Activated CD4-positive, alpha-beta T cell treated with anti-CD3 and anti-CD28 coated beads, Interleukin-2, amount 50 U/mL, for 48 hours (primary cell): ENCODE measurements around the gene PPP2R2B.

Source experiments
- DNase-seq, 2 experiments: peaks; one replicate each; pipeline ENCODE4 v3.0.0-alpha.2; 2020

The PPP2R2B gene

DNA sequence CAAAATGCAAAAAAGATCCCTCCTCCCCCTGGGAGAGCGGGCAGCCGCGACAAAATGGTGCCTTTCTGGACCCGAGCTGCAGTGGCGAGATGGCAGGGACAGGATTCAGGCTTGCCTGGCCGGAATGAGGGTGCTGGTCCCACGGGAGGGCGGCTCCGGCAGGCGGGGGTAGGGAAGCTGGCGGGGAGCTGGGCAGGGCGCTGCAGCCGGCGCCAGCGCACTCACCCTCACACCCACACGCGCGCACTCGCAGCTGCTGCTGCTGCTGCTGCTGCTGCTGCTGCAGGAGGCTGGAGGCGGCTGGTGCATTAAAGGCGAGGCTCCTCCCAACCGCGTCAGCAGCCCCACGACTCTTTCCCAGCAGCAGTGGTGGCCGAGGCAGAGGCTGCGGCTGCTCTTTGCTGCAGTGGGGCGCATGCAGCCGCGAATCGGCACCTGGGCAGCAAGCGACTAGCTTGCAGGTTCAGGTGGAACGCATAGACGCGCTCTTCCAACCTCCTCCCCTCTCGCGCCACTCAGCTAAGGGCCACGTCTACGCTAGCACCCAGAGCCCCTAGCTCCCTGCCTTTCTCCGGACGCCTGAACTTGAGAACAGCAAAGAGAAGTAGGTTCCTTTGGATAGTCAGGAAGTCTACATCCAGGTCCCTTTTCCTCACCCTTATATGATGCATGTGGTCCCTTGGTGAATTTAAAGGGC, at the start of gene PPP2R2B:
Gene PPP2R2B (minus strand): TSS at position 282 of the 697 bp plus-strand sequence.
- DNase-seq, result peak; percentile 54 to 65

- DNase-seq, result no peak
Observed at GRCh38 chr5:146924132-146924531, 45.6 kb upstream of the PPP2R2B start.

DNA sequence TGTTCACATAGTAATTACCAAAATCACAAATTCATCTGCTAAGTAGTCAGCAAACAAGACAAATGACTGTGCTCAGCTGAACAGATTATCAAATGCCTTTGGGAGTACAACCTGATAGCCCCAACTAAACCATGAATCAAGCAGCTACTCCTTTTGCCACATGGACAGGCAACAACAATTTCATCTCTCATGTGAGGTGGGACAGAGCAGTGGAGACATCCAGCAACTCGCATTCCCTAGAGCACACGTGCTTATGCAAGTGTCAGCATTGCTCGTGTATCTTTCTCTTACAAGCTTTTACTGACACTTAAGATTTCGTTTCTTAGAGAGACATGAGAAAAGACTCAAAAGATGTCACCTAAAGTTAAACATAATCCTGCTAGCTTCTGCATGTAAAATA, 42.7 kb upstream of the PPP2R2B start:
- no peak for DNase-seq

DNA sequence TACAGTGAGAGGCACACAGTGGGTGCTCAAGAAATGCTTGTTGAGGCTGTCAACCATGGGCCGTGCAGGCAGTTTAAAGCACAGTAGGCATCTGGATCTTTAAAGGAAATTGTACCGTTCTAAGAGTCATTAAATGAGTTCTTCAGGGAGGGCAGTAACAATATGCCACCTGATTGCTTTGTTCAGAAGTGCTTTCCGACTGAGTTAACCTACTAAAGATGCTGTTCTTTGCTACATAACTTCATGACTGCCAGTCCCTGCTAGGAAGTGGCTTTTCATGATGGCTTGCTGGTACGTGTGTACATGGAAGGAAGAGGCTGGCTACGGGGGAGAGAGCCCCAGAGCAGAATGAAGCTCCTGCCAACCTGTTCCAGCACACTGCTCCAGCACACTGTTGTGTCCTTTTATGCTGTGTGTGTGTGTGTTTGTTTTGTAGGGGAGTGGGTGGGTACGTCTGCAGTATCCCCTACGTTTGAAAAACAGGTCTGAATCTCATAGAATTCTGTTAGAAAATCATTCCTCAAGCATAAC, 41.9 kb upstream of the PPP2R2B start:
- DNase-seq, result no peak

GRCh38 chr5:146919304-146919703, 40.7 kb upstream of the PPP2R2B start:
- no peak for DNase-seq

- no peak for DNase-seq
Observed at GRCh38 chr5:146917931-146918330, 39.4 kb upstream of the PPP2R2B start.

DNA sequence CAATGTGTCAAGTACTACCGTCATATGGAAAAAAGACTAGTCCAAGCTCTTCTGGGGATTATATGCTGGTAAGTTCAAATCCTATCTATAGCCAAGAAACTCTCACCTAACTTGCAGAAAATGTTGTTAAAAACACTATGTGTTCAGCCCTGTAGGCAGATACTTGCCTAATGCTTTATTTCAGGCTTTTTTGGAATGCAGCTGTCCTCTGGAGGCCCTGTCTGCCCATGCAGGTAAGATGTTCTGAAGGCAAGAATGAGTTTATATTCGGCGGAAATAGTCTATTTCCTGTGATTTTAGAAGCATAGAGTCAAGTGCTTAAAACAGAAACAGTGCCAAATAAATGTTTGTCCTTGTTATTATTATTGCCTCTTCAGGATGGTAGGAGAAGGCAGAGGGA, 34.3 kb upstream of the PPP2R2B start:
- no peak for DNase-seq

DNA sequence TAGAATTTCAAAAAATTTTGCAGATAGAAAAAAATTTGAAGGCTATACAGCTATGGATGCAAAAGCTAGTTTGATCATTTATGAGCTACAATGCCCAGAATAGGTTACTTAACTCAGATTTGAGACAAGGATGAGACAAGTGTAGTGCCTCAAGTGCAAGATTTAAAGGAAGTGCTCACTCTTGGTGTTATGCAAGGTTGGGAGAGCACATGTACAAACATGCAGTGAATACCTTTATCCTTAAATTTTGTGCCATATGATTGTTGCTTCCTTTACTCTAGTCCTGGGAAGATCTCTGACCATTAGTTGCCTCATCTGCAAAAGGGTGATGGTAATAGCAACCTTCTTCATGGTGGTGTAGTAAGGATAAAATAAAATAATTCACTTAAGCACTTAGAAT, 31.7 kb upstream of the PPP2R2B start:
- no peak for DNase-seq

- no peak for DNase-seq
Observed at GRCh38 chr5:146909255-146910068, 30.9 kb upstream of the PPP2R2B start.

GRCh38 chr5:146906803-146907202, 28.2 kb upstream of the PPP2R2B start:
- no peak for DNase-seq

- no peak for DNase-seq
Observed at GRCh38 chr5:146904890-146905289, 26.3 kb upstream of the PPP2R2B start.

DNA sequence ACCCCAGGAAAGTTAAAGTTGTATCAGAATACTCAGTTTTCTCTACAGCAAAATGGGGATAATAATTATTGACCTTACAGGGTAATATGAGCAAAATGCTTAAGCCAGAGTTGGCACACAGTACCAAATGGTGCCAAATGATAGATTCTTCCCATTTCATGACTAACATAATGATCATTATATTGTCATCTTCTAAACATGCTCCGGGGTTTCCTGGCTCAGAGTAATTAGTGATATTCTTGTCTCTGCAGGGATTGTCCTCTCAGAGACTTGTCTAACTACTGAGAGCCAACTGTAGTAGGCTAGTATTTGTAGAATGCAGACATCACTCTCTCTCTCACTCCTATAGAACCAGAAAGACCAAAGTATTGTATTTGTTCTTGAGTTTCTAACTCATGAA, 25.2 kb upstream of the PPP2R2B start:
- DNase-seq, result no peak

- DNase-seq, result no peak
Observed at GRCh38 chr5:146902471-146902870, 23.9 kb upstream of the PPP2R2B start.

GRCh38 chr5:146897061-146897460, 18.5 kb upstream of the PPP2R2B start:
- DNase-seq, result no peak

GRCh38 chr5:146894753-146895521, 16.4 kb upstream of the PPP2R2B start:
- DNase-seq, result no peak

- DNase-seq, result no peak
Observed at GRCh38 chr5:146893991-146894390, 15.4 kb upstream of the PPP2R2B start.

DNA sequence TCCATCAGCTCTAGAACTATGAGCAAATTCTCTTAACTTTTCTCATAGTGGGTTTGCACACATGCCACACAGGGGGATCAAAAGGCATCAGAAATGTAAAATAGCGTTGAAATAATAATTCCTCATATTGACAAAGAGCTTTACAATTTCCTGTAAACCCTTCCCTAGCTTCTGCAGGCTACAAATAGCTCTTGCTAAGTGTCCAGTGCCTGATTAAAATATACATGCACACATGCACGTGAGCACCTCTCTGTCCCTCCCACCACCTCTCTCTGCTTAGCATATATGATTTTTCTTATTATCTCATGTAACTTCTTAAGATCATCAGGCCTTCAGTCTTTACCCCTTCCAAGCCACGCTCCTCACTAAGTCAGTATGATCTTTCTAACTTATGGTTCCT, 13.7 kb upstream of the PPP2R2B start:
- DNase-seq, result no peak

DNA sequence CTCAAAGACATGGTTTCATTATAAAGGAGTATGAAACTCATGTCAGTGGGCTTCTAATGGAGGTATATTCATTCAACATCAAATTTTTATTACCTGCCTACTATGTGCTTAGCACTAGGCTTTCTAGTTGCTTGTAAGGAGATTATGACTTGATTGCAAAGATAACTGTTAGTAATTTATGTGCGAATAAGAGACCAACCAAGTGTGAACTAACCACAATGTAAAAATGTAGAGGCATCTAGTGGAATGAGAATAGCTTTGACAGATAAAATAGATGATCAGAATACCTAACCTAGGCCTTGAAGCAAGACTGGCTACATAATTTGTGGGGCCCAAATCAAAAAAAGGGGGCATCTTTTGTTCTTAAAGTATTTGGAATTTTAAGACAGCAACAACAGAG, 13.0 kb upstream of the PPP2R2B start:
- no peak for DNase-seq

DNA sequence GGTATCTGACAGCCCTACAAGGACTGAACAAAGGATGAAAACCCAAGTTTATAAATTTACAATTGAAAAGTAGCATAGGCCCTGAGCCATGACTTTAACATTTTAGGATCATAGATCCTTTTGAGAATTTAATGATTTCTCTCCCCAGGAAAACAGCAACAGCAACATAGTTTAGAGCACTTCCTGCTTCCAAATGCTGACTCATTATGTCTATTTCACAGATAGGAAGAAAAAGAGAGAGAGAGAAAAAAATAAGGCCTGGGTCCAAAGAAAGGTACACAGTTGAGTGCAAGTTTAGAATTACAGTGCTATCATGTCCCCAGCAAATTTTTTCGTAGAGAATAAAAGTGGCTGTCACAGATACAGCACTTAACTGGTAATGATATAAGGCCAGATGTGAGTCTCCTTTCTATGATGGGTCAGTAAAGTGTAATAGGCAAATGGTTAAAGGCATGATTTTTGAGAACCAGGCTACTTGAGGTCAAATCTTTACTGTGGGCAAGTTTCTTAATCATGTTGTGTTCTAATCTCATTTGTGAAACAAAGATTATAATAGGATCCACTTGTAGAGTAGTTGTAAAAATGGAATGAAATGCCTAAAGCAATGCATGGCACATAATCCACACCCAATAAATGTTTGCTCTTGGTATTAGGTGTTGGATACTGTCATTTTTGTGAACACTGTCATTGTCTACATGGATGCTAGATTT, 12.3 kb upstream of the PPP2R2B start:
- no peak for DNase-seq

DNA sequence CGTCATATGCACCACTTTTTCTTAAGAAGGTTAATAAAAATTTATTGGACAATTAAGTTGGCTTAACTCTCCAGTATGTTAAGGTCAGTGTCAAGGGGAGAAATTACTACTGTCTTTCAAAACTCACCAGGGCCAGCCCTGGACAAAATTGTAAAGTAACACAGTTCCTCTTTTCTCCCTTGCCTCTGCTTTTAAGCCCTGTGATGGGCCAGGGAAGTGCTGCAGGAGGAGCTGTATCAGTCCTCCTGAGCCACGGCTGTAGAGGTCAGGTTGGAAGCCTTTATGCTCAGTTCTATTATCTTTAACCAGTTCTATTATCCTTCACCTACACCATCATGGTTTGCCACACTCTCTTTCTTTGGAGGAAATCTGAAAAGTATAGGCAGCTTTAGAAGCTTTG, 11.5 kb upstream of the PPP2R2B start:
- no peak for DNase-seq

DNA sequence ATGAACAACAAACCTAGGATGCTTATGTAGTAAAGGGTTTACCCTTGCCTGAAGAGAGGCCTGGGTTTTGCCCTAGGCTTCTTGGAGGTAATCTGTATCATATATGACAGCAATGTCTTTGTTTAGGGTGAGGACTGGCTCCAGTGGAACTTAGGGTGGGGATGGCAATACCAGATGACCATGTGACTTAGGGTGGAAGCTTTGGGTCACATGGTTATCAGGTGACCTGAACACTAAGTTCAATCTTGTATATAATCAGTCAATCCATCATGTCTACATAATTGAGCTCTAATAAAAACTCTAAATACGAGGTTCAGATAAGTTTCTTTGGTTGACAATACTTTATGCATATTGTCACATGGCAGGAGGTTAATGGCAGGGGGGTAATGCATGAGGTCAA, 10.6 kb upstream of the PPP2R2B start:
- no peak for DNase-seq

DNA sequence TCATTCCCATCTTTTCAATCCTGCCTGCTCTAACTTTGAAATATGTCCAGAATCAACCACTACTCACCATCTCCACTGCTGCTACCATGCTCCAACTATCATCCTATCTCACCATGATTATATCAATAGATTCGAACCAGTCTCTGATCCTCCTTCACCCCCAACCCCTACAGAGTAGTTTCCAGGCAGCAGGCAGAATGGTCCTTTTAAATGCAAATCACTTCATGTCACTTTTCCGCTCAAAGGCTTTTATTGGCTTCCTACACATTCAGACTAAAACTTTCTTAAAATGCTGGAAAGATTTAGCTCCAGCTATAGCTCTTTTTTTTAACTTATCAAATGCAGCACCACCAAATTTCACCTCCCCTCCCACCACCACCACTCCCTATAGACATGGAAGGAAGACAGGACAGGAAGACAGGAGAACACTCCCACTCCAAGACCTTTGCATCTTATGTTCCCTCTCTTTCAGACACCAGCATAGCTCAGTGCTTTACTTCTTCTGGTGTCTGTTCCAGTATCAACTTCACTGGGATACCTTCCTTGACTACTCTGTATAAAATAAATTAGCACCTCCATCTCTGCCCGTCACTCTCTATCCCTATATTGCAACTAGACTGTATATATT, 9.9 kb upstream of the PPP2R2B start:
- DNase-seq, result no peak
